OCI-M1 (cell line): ENCODE results near the gene CC2D1B.

Source experiments
- DNase-seq: peaks from one replicate; lab custom pipeline; 2025; lab: John Stamatoyannopoulos, UW

Gene CC2D1B

GRCh38 chr1:52359676-52360594 lies 6.1 kb downstream of the CC2D1B start:
- DNase-seq = no peak

DNA sequence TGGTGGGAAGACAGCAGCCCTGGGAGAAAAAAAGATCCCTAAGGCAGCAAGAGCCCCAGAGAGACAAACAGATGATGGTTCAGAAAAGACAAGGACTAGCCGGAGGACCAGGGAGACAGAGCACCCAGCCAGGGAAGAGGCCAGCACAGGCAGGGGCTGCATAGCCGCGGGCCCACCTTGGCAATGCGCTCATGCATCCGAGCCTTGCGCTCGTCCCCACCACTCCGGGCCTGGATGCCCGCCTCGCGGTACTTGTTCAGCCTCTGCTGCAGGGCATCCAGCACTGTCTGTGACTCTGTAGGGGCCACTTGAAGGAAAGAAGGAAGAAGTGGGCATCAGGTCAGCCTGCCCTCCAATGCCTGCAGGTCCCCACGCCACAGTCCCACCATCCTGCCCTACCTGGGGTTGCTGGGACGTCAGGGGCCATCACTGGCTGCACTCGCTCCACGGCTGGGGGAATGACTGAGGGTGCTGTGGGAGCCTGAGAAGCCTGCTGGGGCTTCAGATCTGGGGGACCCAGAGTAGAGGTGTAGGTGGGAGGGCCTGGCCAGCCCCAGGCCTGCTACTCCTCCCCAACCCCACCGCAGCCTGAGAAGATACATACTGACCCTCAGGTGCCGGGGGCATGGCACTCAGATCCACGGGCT lies 7.0 kb downstream of the CC2D1B start:
- no peak for DNase-seq

DNA sequence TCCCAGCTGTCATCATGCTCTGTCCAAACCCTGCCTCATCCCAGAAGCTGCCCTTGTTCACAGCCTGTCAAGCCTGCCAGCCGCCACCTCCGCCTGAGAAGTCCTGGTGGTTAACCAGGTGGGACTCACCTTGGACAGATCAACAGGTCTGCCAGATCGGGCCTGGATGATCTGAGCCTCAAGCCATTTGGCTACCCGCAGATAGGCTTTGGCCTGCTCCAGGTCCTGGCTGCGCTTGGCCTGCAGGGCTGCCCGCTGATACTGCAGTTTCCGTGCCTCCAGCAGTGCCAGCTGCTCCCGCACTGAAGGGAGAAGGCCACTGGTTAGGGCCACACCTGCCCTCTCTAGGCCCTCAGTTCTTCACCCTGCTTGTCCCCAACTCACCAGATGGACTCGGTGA lies 8.6 kb downstream of the CC2D1B start:
- no peak for DNase-seq

- DNase-seq = no peak
Measured at GRCh38 chr1:52356818-52357355, 9.1 kb downstream of the CC2D1B start.

DNA sequence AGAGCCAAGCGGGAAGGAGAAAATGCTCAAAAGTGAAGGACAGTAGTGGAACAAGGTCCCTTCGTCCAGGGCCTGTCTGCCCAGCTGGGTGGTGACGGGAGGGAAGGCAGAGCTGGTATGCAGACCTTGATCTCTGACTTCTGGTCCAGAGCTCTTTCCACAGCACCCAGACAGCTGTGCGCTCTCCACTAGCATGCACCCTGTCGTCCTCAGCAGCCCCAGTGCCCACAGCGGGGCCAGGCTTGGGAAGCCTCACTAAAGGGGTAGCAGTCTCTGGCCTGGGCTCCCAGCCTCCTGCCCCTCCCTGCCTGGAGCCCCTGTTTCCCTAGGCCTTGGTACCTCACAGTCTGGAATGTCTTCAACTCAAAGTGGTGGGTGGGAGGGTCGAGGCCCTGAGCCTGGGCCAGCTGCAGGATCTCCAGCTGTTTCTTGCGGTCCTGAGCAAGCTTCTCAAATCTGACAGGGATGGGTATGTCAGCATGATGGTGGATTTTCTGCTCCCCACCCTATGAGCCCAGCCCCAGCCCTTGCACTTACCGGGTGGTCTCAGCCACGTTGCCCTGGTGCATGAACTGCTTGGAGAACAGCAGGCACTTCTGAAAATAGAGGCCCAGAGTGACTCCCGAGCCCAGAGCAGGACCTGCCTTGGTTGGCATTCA lies 10.0 kb downstream of the CC2D1B start:
- DNase-seq = no peak

GRCh38 chr1:52355436-52355835 lies 10.6 kb downstream of the CC2D1B start:
- DNase-seq = no peak

DNA sequence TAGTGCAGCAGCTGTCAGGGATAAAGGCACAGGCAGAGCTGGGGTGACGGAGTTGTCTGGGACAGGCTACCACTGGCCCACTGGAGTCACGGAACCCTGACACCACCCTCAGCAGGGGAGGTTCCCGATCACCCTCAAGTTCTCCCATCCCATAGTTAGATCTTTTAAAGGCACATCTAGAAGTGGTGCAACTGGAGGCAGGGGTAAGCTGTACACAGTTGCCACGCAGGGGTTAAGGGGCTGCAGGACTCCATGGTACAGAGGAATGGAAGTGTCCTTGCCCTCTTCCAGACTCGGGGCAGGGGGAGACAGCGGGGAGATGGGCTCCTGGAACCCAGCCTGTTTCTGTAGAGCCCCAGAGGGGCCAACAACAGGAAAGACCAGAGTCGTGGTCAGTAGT lies 13.3 kb downstream of the CC2D1B start:
- no peak for DNase-seq

GRCh38 chr1:52348704-52349300 lies 17.2 kb downstream of the CC2D1B start:
- no peak for DNase-seq

GRCh38 chr1:52346653-52347052 lies 19.4 kb downstream of the CC2D1B start:
- no peak for DNase-seq

DNA sequence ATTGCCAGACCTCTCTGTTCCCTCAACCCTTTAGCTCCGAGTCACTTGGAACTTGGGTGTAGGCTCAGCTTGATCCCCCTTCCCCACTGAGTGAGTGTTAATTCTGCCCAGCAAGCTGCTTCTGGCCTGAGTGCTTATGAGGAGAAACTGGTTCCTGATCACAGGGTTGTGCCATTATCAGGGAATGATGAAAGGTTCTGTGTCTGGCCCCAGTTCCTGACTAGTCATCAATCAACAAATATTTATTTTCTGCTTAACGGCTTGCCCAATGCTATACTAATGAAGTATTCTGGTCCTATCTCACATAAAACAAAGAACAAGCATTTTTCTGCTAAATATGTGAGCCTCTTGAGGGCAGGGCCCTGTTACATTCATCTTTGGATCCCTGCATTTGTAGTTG lies 20.8 kb downstream of the CC2D1B start:
- DNase-seq = no peak

- no peak for DNase-seq
Measured at GRCh38 chr1:52343979-52344378, 22.0 kb downstream of the CC2D1B start.

DNA sequence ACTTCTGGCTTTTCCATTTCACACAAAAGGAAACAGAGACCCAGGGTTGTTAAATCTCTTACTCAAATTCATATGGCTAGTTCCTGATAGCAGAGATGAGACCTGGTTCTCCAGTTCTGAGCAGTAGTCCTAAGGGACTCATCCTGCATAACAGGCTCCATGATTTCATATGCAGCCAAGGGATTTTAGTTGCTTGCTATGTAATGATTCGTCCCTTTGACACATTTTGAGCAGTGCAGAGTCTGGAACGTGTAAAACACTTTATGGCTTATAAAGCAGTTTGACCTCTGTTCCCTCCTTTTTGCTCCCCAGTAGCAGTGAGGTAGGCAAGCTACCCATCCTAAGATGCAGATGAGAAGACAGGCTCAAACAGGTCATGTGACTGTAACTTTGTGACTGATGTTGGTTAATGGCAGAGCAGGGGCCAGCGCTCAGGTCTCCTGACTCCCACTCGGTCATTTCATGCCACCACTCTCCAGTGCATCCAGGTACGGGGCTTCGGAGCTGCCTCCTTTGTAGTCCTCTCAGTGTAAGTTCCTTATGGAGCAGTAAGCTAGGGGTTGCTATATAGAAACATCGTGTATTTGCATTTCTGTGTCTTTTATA lies 24.2 kb downstream of the CC2D1B start:
- no peak for DNase-seq

DNA sequence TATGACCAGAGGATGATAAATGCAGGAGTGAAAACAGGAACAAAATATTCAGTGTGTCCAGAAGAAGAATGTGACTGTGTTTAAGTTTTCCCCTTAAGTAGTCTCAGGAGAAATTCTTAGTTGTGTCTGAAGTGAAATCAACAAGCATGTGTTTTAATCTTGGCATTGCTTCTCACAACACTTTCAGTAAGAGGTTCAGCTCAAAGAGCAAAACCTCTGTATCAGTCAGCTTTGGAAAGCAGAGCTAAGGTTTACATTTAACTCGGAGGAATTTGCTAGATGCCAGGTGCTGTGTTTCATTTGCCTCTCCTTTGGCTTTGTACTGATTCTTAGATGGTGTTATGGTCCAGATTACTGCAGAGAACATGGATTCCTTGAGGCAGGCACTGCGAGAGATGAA lies 28.6 kb downstream of the CC2D1B start:
- no peak for DNase-seq

GRCh38 chr1:52334906-52335528 lies 31.0 kb downstream of the CC2D1B start:
- DNase-seq = no peak

GRCh38 chr1:52332411-52332810 lies 33.6 kb downstream of the CC2D1B start:
- no peak for DNase-seq

GRCh38 chr1:52328615-52329014 lies 37.4 kb downstream of the CC2D1B start:
- no peak for DNase-seq

DNA sequence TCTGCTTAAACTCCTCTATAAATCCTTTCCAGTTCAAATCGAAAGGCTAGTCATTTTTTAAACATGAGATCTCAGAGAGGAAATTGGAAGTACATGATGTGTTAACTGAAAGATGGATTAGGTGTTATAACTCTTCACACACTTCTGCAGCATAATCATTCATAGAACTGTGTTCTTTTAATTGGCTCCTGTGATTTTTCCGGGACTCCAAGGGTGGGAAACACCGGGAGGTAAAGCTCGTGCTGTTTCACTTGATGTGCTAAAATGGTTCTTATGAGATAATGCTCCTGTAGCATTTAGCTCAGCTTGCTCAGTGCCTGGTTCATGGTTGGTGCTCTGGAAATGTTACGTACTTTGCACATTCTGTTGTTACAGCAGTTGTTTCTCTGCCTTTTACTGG lies 40.2 kb downstream of the CC2D1B start:
- DNase-seq = no peak

DNA sequence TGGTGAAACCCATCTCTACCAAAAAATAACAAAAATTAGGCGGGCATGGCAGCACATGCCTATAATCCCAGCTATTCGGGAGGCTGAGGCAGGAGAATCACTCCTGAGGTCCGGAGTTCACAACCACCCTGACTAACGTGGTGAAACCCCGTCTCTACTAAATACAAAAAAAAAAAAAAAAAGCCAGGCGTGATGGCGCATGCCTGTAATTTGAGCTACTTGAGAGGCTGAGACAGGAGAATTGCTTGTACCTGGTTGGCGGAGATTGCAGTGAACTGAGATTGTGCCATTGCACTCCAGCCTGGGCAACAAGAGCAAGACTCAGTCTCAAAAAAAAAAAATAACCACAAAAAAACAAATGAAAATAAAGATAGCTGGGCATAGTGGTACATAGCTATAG lies 42.3 kb downstream of the CC2D1B start:
- DNase-seq = no peak

- no peak for DNase-seq
Measured at GRCh38 chr1:52321061-52321460, 44.9 kb downstream of the CC2D1B start.

DNA sequence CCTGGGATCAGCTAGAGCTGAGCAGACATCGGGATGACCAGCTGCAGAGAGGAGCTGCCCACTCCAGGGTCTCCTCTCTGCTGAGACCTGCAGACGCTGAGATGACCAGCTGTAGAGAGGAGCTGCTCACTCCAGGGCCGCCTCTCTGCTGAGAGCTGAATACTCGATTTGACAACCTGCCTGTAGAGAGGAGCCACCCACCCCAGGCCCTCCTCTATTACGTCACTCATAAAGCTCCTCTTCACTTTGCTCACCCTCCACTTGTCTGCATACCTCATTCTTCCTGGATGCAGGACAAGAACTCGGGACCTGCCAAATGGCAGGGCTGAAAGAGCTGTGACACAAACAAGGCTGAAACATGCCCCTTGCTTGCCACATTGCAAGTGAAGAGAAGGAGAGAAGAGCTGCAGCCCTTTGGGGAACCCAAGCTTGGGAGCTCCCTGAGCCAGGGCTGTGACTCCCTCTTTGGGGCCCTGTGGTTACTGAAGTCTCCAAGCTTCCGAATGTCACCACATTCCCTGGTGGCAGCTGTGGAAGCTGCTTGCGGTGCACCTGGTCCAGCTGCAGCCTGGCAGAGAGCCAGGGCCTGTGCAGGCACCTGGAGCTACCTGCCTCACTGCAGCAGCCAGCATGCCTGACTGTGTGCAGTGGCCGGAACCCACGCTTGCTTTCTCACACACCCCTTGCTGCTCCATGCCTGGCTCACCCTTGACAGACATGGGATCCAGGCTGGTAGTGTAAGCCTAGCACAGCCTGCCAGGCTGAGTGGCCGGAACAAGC lies 59.6 kb downstream of the CC2D1B start:
- DNase-seq = no peak
